K562 (cell line): ENCODE data around the gene STON2. TPM values are rescaled to one million over a fixed set of nuclear protein-coding genes. Genes with fewer than 3 reads are reported as not detected.

Experiments used
- ATAC-seq: fragments of 200-7000 bp; cut with Tn5 transposase; 3 replicates; pipeline ENCODE4 v1.9.1; 2020; ENCODE audit warnings: moderate library complexity
- BruUV-seq: library from RNA; stranded (reverse); fragments of 400-500 nt; replicated peaks from 2 replicates; lab custom pipeline; 2021; lab: Mats Ljungman, UMichigan
- CTCF ChIA-PET: fragments of 300-600 bp; formaldehyde crosslinking; extraction: SDS; loops from one replicate; lab custom pipeline; 2021; ENCODE audit warnings: low intra/inter-chr PET ratio; lab: Yijun Ruan, JAX
- POLR2A ChIA-PET: fragments of 300-600, 350-650 bp; sonication (Branson Sonifier 250); formaldehyde crosslinking; extraction: SDS; loops from one replicate; lab custom pipeline; 2021; ENCODE audit warnings: antibody characterized with exemption, inconsistent platforms; lab: Yijun Ruan, JAX
- DNase-seq, 4 experiments: peaks; one replicate each; pipeline versions ENCODE4 v3.0.0 to v3.0.0-alpha.2; 2011 to 2018; ENCODE audit warnings: low spot score in 3 of 4, mixed read lengths in 3 of 4; ENCODE audit errors: extremely low read depth in 1 of 4
- FAIRE-seq: peaks from 2 replicates; lab custom pipeline; 2011; peaks lifted over from hg19 to GRCh38; lab: Jason Lieb, UNC
- H2AFZ ChIP-seq: 2 replicates; pipeline ENCODE4 v1.6.0; 2011; ENCODE audit warnings: low read depth, low read length, control low read depth, inconsistent platforms
- H3K27ac ChIP-seq: fragments of 200-600 bp; 3 replicates; pipeline ENCODE4 v1.8.0; 2011; ENCODE audit warnings: low read depth, mild to moderate bottlenecking, control low read depth, inconsistent platforms, low read length, moderate library complexity, mixed read lengths; ENCODE audit errors: extremely low read depth
- H3K27me3 ChIP-seq, 2 experiments: fragments of 300-600 bp in 1 of 2; 2 replicates in 1 of 2; 3 replicates in 1 of 2; pipeline versions ENCODE4 v1.6.0 to v1.8.0; 2011; ENCODE audit warnings: inconsistent platforms in 2 of 2, low read length in 2 of 2, mild to moderate bottlenecking in 1 of 2, mixed read lengths in 1 of 2, moderate library complexity in 1 of 2; ENCODE audit not compliant: control insufficient read depth in 2 of 2, insufficient read depth in 2 of 2
- H3K36me3 ChIP-seq: fragments of 300-600 bp; 3 replicates; pipeline ENCODE4 v1.8.0; 2011; ENCODE audit warnings: mild to moderate bottlenecking, low read length, inconsistent platforms; ENCODE audit not compliant: control insufficient read depth, insufficient read depth
- H3K4me1 ChIP-seq, 2 experiments: fragments of 200-600 bp in 1 of 2; replicated peaks in 1 of 2; 2 replicates in 1 of 2; 3 replicates in 1 of 2; pipeline versions ENCODE4 v1.5.1 to v1.8.0; 2011; ENCODE audit warnings: inconsistent platforms in 2 of 2, low read length in 2 of 2, mild to moderate bottlenecking in 1 of 2, mixed read lengths in 1 of 2, moderate library complexity in 1 of 2; ENCODE audit not compliant: control insufficient read depth in 2 of 2, insufficient read depth in 2 of 2
- H3K4me2 ChIP-seq: 2 replicates; pipeline ENCODE4 v1.6.1; 2011; ENCODE audit warnings: low read length, control low read depth, inconsistent platforms, mixed read lengths; ENCODE audit not compliant: insufficient read depth
- H3K4me3 ChIP-seq: fragments of 200-600 bp; sonication (generic), shearing (Covaris generic); 2 replicates; pipeline ENCODE4 v1.5.1; 2016; ENCODE audit warnings: control low read depth, inconsistent platforms
- H3K79me2 ChIP-seq: fragments of 200-600 bp; 3 replicates; pipeline ENCODE4 v1.8.0; 2011; ENCODE audit warnings: low read length, inconsistent platforms; ENCODE audit not compliant: control insufficient read depth, insufficient read depth
- H3K9ac ChIP-seq, 2 experiments: 2 replicates each; pipeline versions ENCODE4 v1.6.0 to v1.6.1; 2011; ENCODE audit warnings: low read depth in 2 of 2, low read length in 2 of 2, control low read depth in 1 of 2, inconsistent platforms in 1 of 2, mild to moderate bottlenecking in 1 of 2, mixed read lengths in 1 of 2; ENCODE audit not compliant: insufficient read depth in 1 of 2
- H3K9me1 ChIP-seq: one replicate; pipeline ENCODE4 v1.6.0; 2011; ENCODE audit warnings: inconsistent platforms, mild to moderate bottlenecking, low read length, moderate library complexity; ENCODE audit not compliant: control insufficient read depth, insufficient read depth
- H3K9me3 ChIP-seq: replicated peaks from 2 replicates; pipeline ENCODE4 v1.5.1; 2011; ENCODE audit warnings: low read depth, low read length, inconsistent platforms; ENCODE audit not compliant: control insufficient read depth, insufficient read depth
- H4K20me1 ChIP-seq: replicated peaks from 2 replicates; pipeline ENCODE4 v1.6.1; 2011; ENCODE audit warnings: low read length, inconsistent platforms, mixed read lengths; ENCODE audit not compliant: control insufficient read depth, insufficient read depth
- MCM5 ChIP-seq: fragments of 450-650 bp; IDR thresholded peaks from 2 replicates; pipeline ENCODE4 v1.6.1; 2016; ENCODE audit warnings: low read depth
- POLR2A ChIP-seq: fragments of 450-650 bp; conservative IDR thresholded peaks from 2 replicates; pipeline ENCODE4 v1.6.1; 2016
- PRPF4 ChIP-seq: fragments of 200-400 bp; formaldehyde crosslinking; IDR thresholded peaks from one replicate; pipeline ENCODE4 v1.6.1; 2017; ENCODE audit warnings: low read length, low read depth, mild to moderate bottlenecking; ENCODE audit not compliant: insufficient read depth, poor library complexity, severe bottlenecking
- SMC3 ChIP-seq: conservative IDR thresholded peaks from 2 replicates; pipeline ENCODE4 v1.6.1; 2011; ENCODE audit warnings: low read depth, low read length, improper control_type of control experiment; ENCODE audit not compliant: insufficient read depth
- TBL1XR1 ChIP-seq, 2 experiments: IDR thresholded peaks; 2 replicates each; pipeline ENCODE4 v1.6.1; 2012; ENCODE audit warnings: improper control_type of control experiment in 2 of 2, low read length in 2 of 2, mild to moderate bottlenecking in 1 of 2
- WGBS: fragments of 100-300 bp; shearing (Covaris generic); methylation state at CpG from one replicate; pipeline ENCODE4 v1.1.6; 2016; ENCODE audit warnings: low coverage, mixed read lengths; ENCODE audit not compliant: insufficient coverage; ENCODE audit errors: missing lambda C conversion rate; 5-methylcytosine and 5-hydroxymethylcytosine counted together
- in situ Hi-C: fragments of 300-500 bp; cut with MboI; formaldehyde crosslinking; loops from 4 replicates; pipeline ENCODE4 v1.15.0; 2018; ENCODE audit warnings: inconsistent platforms, mixed read lengths
- intact Hi-C: fragments of 100-400 bp; cut with micrococcal nuclease; formaldehyde crosslinking; loops from 2 replicates; pipeline ENCODE4 v1.14.2; 2022
- polyA plus RNA-seq, 8 experiments: library from polyadenylated mRNA; depleted of rRNA in 4 of 8; stranded (reverse) in 5 of 8; unstranded in 3 of 8; fragments of >200 nt; fragmentation: Nextera tagmentation in 2 of 8; fragmentation: Illumina TruSeq in 1 of 8; extraction: Ambion mirVana in 2 of 8; extraction: Trizol in 1 of 8; gene quantifications; 2 replicates each; pipeline versions ENCODE4 v1.2.1 to v1.2.3, GENCODE V29; 2011 to 2014; ENCODE audit warnings: inconsistent platforms in 1 of 8, missing spikeins in 1 of 8
- total RNA-seq, 7 experiments: library from RNA; depleted of rRNA in 6 of 7; stranded (reverse); fragments of >200 nt in 6 of 7; fragmentation: Illumina TruSeq in 2 of 7; extraction: Trizol in 2 of 7; gene quantifications; 2 replicates each; pipeline versions ENCODE4 v1.2.1 to v1.2.3, GENCODE V29; 2011 to 2021; ENCODE audit warnings: low replicate concordance in 1 of 7
- TF ChIP-seq, protein P1 (sequence below): sonication (generic); formaldehyde crosslinking; IDR thresholded peaks from 2 replicates; pipeline ENCODE4 v1.8.0; 2022; ENCODE audit warnings: mild to moderate bottlenecking, missing genetic modification reagents
- TF ChIP-seq, protein P2 (sequence below), 3 experiments: IDR thresholded peaks in 2 of 3; conservative IDR thresholded peaks in 1 of 3; 2 replicates each; pipeline ENCODE4 v1.5.1; 2011 to 2012; ENCODE audit warnings: low read length in 3 of 3, mild to moderate bottlenecking in 3 of 3, control low read depth in 2 of 3, improper control_type of control experiment in 1 of 3, inconsistent platforms in 1 of 3, low read depth in 1 of 3, mixed read lengths in 1 of 3, moderate library complexity in 1 of 3; ENCODE audit not compliant: insufficient read depth in 2 of 3

The STON2 gene
- total and polyA plus RNA-seq, 9 of the 15 experiments (the other 6 are each of a cell fraction or from before 2014, with no cell fraction given) = 7.8 to 99.3 (median 53.5) TPM

DNA sequence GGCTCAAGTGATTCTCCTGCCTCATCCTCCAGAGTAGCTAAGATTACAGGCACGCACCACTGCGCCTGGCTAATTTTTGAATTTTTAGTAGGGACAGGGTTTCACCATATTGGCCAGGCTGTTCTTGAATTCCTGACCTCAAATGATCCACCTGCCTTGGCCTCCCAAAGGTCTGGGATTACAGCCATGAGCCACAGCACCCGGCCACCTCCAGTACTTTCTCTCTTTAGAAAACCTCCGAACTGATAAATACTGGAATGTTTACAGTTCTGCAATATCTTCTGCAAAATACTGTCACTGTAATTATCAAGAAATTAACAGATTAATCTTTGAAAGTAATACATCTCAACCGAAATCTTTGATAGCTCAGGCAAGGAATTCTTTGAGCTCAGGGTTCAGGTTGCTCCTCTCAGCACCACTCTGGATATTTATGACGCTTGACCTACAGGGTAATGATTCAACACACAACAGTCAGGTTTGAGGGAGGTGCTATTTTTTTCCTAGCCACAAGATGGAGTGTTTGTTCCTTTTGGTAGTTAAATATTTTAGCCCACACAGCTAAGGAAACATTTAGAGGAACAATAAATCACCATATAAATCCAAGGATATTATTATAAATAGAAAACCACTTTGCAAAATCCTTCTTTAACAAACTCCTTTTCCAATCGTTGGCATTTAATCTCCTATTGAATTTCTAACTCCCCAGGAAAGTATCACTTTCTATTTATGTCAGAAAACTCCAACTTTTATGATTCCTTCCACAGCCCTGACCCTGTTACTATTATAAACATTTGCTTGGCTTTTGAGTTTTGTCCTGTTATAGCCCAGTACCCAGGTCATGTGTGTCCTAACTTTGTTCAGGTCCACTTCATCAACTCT lies 130.8 kb downstream of the STON2 start:
- peak; percentile 89 for ATAC-seq
- H3K4me3 ChIP-seq = no peak overlapping the region
- BruUV-seq = no TSS peak
- intact Hi-C loops = loop anchor here (1.0 to 10.0 kb wide), 3 partner anchors 52 to 315 kb away; partner anchors contain the start of gene TSHR
- H2AFZ ChIP-seq = no peak overlapping the region
- H4K20me1 ChIP-seq = no peaks in the 10 kb centered on the region
- 38% methylated on average over 6 of the region's 7 CpGs for WGBS
- peak; percentile 84 for FAIRE-seq
- H3K4me1 ChIP-seq = peaks cover 4 to 16% of the 10 kb centered on the region in 2 experiments; a peak in 3 of 5 replicates
- H3K27me3 ChIP-seq = no peaks in the 10 kb centered on the region
- H3K27ac ChIP-seq = no peak overlapping the region
- POLR2A ChIA-PET = interaction anchor here (0.6 to 0.9 kb wide), 4 partner anchors 9 to 225 kb away, joined by 3 to 4 read pairs (median 3); no protein-coding TSS in a partner anchor
- peaks cover 11% of the 10 kb centered on the region for H3K79me2 ChIP-seq
- H3K9me1 ChIP-seq = no peaks in the 10 kb centered on the region
- H3K9me3 ChIP-seq = no peaks in the 10 kb centered on the region
- CTCF ChIA-PET = interaction anchor here (2.7 to 2.8 kb wide), 2 partner anchors 184 to 195 kb away, joined by 19 to 32 read pairs; no protein-coding TSS in a partner anchor
- in situ Hi-C loops = no loop called here
- peaks cover 76% of the 10 kb centered on the region for H3K36me3 ChIP-seq
- H3K4me2 ChIP-seq = no peak overlapping the region
- H3K9ac ChIP-seq = no peak overlapping the region
- DNase-seq = peak; percentile 61 to 62 (median 61)
- TF ChIP-seq PRPF4 = no peak
- TF ChIP-seq, protein P1, sequence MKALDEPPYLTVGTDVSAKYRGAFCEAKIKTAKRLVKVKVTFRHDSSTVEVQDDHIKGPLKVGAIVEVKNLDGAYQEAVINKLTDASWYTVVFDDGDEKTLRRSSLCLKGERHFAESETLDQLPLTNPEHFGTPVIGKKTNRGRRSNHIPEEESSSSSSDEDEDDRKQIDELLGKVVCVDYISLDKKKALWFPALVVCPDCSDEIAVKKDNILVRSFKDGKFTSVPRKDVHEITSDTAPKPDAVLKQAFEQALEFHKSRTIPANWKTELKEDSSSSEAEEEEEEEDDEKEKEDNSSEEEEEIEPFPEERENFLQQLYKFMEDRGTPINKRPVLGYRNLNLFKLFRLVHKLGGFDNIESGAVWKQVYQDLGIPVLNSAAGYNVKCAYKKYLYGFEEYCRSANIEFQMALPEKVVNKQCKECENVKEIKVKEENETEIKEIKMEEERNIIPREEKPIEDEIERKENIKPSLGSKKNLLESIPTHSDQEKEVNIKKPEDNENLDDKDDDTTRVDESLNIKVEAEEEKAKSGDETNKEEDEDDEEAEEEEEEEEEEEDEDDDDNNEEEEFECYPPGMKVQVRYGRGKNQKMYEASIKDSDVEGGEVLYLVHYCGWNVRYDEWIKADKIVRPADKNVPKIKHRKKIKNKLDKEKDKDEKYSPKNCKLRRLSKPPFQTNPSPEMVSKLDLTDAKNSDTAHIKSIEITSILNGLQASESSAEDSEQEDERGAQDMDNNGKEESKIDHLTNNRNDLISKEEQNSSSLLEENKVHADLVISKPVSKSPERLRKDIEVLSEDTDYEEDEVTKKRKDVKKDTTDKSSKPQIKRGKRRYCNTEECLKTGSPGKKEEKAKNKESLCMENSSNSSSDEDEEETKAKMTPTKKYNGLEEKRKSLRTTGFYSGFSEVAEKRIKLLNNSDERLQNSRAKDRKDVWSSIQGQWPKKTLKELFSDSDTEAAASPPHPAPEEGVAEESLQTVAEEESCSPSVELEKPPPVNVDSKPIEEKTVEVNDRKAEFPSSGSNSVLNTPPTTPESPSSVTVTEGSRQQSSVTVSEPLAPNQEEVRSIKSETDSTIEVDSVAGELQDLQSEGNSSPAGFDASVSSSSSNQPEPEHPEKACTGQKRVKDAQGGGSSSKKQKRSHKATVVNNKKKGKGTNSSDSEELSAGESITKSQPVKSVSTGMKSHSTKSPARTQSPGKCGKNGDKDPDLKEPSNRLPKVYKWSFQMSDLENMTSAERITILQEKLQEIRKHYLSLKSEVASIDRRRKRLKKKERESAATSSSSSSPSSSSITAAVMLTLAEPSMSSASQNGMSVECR (CRISPR knock-in tag) = no peak
- no peak for TF ChIP-seq POLR2A
- peak; percentile 46; the same call in 1 of the 2 replicates for TF ChIP-seq SMC3
- TF ChIP-seq TBL1XR1 (IDR thresholded peaks at IDR 0.05; ENCODE audit: low read length in 2 of 2) = no peak
- TF ChIP-seq, protein P2, sequence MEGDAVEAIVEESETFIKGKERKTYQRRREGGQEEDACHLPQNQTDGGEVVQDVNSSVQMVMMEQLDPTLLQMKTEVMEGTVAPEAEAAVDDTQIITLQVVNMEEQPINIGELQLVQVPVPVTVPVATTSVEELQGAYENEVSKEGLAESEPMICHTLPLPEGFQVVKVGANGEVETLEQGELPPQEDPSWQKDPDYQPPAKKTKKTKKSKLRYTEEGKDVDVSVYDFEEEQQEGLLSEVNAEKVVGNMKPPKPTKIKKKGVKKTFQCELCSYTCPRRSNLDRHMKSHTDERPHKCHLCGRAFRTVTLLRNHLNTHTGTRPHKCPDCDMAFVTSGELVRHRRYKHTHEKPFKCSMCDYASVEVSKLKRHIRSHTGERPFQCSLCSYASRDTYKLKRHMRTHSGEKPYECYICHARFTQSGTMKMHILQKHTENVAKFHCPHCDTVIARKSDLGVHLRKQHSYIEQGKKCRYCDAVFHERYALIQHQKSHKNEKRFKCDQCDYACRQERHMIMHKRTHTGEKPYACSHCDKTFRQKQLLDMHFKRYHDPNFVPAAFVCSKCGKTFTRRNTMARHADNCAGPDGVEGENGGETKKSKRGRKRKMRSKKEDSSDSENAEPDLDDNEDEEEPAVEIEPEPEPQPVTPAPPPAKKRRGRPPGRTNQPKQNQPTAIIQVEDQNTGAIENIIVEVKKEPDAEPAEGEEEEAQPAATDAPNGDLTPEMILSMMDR (IDR thresholded peaks at IDR 0.05 in 2 of 3, conservative IDR thresholded peaks at IDR 0.05 in 1 of 3; ENCODE audit: insufficient read depth in 2 of 3, low read depth in 1 of 3, low read length in 3 of 3) = peak; percentile 49 to 79 (median 60); a peak in 4 of 6 replicates
- TF ChIP-seq MCM5 = no peak
